Left forelimb (tissue), 1 donor: ENCODE data around the gene ADAMTS2.

Experiments used
- DNase-seq: peaks from one replicate; pipeline ENCODE4 v3.0.0-alpha.2; 2018; ENCODE audit warnings: low spot score

ADAMTS2 gene

DNA sequence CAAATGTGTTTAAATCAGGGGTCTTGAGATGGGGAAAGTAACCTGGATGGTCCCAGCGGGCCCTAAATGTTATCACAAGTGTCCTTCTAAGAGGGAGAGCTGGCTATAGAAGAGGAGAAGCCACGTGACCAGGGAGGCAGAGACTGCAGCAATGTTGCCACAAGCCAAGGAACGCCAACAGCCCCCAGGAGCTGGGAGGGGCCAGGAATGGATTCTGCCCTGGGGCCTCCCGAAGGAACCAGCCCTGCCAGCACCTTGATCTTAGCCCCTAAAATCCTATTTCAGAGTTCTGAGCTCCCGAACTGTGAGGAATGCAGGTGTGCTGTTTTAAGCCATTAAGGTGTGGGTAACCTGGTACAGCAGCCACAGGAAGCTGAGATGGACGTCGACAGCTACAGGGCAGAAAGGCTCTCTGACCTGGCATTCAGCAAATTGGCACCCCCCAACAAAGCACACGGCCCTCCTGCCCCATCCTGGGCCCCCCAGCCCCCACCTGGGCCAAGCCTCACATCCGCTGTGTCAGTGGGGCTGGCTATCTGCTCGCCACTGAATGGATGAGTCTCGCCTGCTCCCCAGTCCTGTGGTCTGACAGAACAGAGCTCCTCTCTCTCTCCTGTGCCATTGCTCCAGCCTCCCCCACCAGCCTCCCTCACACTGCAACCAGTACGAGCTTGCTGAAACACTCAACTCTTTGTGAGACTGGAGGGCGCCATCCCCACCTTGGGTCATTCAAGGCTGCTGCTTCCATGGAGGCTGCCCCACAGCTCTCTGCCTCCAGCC, 78.8 kb downstream of the ADAMTS2 start:
- DNase-seq = peak; percentile 61

DNA sequence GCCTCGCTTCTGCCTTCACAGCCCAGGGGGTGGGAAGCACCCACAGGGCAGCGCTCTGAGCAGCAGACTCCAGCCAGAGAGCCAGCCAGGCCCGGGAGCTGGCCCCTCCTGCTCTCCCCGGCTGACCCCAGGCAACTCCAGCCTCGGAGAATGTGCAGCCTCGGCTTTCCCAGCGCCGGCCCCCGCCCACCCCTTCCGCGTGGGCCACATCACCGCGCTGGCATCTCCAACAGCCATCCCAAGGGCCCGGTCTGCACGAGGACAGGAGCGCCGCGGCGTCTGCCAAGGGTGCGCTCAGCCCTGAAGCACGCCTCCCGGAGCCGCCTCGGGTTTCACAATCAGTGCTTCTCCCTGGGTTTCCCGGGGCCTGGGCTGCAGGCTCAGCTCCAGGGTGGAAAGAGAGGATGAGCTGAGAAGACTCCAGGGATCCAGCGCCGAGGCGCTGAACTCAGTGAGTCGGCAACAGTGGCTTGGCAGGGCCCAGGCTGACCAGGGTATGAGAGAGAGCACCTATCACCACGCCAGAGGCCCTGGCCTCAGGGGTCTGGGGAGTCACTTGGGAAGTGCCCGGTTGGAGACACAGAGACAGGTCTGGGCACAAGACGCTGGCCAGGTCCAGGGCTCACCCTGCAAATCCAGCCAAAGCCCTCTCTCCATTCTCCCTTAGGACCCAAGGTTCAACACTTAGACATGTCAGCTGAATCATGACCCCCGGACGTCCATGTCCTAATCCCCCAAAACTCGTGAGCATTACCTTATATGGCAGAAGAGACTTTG, 79.6 kb downstream of the ADAMTS2 start:
- peak; percentile 90 for DNase-seq

- peak; percentile 62 for DNase-seq
Observed at GRCh38 chr5:179264783-179265513, 80.3 kb downstream of the ADAMTS2 start.

DNA sequence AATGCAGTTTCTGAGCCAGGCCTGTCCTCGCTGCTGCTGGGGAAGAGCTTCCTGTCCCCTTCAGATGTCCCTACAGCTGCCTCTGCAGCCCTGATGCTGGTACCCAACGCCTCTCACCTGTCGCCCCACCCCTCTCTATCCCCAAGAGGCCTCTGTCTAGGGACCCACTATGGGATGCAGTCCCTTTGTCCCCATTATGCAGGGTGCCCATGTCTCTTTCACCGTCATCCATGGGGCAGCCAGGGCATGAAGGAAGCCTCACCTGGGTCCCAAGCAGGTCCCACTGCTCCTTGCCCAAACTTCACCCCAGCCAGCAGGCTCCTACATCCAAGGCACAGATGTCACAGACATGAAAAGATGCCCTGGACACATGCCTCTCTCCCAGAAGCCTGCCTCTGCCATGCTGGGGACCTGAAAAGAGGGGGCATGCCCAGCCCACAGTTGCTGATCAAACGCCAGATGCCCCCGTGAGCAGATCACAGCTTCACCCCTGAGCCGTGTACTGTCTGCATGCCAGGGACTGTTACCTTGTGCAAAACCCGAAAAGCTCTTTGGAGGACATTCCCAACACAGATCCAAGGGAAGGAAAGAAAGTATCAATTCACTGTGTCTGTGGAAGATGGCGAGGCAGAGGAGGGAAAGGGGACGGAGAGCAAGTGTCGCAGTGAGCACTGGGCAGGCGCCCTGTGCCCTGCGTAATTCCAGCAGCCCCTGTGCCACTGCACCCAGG, 81.0 kb downstream of the ADAMTS2 start:
- peak; percentile 57 for DNase-seq

DNA sequence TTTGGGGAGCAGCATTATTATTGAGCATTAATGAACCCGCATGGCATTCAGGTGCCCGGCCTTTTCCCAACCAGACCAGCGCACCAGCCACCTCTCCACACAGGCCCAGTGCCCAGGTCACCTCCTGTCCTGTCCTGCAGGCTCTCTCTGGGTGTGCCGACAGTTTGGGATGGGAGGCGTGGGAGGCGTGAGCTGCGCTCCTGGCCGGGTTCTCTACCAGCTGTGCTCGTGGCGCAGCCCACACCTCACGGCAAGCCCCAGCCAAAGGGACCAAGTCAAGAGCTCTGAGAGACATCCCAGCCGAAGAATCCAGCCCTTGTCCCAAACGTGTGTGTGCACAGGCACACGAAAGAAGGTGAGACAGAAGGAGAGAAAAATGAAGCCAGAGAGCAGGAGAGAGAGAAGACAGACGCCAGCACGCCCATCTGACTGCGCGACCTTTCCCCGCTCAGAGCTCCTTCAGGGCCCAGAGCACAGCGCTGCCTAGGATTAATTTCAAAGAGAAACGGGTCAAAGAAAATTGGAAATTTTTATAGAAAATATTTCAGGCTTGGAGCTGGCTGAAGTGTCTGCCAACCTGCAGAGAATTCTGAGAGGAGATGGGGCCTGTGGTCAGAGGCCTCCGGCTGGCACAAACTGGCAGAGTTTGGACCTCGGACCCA, 81.7 kb downstream of the ADAMTS2 start:
- peak; percentile 44 for DNase-seq

DNA sequence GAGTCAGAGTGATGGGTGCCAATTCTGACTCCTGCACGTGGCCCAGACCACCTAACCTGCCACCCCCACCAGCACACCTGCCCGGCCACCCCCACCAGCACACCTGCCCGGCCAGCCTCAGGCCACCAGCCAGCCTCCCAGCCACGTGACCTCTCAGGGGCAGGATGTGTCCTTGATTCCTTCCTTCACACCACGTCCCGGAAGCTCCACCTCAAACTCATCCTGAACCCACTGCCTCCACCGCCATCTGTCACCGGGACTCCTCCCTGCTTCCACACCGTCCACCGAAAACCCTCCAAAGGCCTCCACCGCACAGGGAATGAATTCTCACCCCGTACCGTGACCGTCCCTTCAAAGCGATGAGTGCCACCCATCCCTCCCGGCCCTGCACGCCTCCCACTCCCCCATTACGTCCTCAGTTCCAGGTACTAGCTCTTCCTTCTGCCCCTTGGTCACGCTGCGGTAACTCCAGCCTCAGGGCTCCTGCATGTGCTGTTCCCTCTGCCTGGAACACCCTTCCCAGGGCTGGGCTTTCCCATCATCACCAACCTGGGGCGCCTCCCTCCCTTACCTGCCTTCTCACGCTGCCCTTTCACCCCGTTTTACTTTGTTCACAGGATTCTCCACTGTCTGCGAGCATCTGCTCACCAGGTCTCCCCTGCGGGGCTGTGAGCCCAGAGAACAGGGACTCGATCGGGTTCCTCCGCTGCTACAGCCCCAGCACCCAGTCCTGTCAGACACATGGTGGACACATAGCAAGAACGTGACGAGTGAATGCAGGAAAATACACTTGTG, 82.9 kb downstream of the ADAMTS2 start:
- peak; percentile 61 for DNase-seq

GRCh38 chr5:179261301-179262125, 83.7 kb downstream of the ADAMTS2 start:
- peak; percentile 64 for DNase-seq

GRCh38 chr5:179260324-179261070, 84.8 kb downstream of the ADAMTS2 start:
- DNase-seq = peak; percentile 62

- peak; percentile 26 for DNase-seq
Observed at GRCh38 chr5:179259731-179260323, 85.4 kb downstream of the ADAMTS2 start.

DNA sequence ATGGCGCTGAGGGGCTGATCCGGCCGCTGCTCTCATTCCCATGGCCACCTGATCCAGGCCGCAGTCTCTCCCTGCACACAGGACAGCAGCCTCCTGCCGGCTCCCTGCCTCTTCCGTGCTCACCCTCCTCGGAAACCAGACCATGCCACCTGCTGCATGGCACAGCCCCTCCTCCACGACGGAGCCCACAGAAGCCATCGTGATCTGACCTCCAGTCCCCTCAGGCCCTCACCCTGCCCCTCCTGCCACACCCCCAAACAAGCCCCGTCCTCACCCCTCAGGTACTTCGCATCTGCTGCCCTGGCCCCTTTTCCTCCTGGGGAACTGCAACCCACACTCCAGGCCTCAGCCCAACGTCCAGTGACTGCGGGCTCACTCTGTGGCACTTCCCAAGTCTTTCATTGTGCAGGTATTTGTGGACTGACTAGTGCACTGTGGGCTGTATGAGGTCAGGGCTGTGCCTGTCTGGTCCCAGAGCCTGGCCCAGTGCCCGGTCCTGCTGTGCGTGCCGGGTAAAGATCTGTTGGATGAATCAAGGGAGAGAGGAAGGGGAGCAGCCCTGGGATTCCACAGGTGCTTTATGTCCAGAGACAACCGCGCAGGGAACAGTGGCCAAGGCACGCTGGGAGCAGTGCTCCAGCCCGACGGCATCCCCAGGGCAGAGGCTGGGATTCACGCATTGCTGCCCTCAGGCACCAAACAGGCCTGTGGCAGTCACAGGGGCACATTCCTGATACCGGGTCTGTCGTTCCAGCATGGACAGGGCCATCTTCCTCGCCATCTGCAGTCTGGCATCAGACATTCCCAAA, 86.1 kb downstream of the ADAMTS2 start:
- peak; percentile 69 for DNase-seq

GRCh38 chr5:179258001-179258921, 87.0 kb downstream of the ADAMTS2 start:
- peak; percentile 62 for DNase-seq

- peak; percentile 80 for DNase-seq
Observed at GRCh38 chr5:179257176-179257682, 88.0 kb downstream of the ADAMTS2 start.

DNA sequence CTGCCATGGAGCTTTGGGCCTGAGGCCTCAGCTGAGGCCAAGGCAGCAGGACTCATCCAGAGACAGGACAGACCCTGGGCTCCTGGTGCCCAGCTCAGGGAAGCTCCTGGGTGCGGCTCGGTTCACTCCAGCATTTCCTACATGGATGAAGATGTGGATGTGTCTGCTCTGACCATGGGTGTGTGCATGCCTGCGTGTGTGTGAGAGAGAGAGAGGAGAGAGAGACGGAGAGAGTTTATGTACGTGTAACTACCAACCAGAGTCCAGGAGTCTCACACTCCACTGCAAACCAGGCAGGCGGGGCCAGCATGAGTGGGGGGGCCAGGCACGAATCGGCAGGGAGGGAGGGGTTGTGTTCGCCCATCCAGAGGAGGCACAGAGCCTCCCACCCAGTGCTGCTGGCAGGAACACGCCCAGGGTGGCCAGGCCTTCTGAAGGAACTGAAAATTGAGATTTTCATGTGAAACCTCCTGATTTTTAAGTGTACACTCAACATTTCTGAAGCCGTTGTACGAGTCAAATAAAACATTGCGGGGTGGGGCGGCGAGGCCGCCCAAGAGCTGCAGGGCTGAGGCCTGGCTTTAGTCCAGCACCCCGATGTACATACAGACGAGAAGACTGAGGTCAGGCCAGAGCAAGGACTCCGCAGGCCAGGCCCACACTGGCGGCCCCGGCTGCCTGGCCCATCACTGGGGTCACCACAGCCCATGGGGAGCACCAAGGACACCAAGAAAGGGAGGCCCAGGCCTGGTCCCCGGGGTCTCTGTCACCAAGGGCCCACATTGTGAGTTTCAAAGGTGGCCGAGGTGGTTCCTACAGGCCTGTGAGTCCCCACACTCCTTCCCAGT, 88.7 kb downstream of the ADAMTS2 start:
- DNase-seq = peak; percentile 73

DNA sequence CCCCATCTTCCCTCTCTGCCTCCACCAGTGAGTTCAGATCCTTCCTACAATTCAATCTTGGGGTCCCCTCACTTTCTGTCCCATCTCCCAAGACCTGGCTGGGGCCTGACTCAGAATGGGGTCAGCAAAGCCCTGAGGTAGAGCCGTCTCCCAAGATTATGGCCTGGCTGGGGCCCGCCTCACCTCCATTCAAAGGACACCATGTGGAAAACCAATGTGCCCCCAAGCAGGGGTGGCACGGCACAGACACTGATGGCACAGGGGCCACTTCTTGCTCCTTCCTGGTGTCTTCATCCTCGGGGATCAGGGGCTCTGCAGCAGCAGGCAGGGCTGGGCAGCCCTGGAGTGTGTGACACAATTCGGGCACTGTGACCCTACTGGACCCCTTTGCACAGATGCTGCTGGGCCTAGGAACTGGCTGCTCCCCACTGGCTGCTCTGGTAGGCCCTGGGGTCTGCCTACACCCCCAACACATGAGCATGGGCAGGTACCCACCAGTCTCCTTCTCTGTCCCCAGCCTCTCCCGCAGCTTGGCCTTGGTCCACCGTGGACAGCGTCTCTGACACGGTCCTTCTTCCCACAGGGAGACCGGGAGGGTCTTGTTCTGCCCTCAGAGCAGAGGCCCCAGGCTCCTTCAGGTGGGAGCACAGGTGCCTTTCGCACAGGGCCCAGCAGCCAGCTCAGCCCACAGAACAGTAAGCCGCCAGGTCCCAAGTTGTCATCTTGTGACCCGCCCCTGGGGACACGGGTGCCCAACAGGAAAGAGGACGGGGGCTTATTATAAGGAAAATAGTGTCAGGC, 89.5 kb downstream of the ADAMTS2 start:
- DNase-seq = peak; percentile 61
